Measurements from ENCODE around the gene MTMR8. TPM values are rescaled to one million over a fixed set of nuclear protein-coding genes. Genes with fewer than 3 reads are reported as not detected.

The MTMR8 gene
- total RNA-seq, 1 experiment from 2014 or later = 1.6 TPM

DNA sequence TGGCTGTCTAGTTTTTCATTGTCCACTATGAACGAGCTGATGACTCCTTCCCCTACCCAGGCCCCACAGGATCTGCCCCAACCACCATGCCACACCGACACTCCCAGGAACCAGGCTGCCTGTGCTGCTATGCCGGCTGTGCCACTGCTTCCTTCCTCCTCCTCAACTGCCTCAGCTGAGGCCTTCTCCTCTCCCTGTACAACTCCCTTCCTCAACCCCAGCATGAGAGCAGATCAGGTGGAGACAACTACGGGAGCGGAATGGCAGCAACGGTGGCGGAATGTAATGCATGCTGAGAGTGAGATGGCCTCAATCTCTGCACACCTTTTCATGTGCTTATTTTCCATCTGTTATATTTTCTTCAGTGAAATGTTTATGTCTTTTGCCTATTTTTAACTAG lies 88.5 kb downstream of the MTMR8 start:
- DNase-seq (ENCODE audit: low spot score) = no peak

DNA sequence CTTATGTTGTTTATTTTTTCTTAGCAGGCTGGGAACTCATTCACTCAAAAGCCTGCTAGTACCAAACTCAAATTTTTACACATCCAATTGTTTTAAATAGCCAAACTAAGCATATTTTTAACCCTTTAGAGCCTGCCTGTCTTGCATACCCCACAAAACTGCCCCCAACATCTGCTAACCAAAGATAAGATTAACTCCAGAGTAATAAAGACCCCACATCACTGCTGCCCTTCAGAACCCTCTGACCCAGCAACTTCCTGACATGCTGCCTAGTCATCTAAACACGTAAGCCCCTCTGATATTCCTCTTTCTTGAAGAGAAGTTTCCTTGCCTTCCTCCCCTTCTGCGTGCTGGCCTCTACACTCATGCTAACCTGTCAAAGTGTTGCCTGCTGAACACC lies 104.1 kb downstream of the MTMR8 start:
- no peak for DNase-seq (ENCODE audit: low spot score)

DNA sequence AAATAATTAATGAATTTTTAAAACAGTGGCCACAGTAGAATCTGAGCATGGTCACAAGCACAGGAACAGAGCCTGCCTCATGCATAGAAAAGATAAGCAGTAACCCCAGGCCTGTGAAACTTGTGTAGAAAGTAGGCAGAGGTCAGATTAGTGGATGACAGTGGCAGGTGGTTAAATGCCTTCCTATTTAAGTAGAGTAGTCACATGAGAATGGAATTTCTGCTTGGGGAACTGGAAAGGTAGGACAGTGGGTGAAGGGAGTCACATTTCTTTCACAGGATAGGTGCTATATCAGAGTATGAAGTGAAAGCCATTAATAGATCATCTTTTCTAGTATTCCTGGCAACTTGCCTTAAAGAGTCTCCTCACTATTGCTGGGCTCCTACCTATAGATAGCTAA lies 130.0 kb downstream of the MTMR8 start:
- no peak for DNase-seq (ENCODE audit: low spot score)

DNA sequence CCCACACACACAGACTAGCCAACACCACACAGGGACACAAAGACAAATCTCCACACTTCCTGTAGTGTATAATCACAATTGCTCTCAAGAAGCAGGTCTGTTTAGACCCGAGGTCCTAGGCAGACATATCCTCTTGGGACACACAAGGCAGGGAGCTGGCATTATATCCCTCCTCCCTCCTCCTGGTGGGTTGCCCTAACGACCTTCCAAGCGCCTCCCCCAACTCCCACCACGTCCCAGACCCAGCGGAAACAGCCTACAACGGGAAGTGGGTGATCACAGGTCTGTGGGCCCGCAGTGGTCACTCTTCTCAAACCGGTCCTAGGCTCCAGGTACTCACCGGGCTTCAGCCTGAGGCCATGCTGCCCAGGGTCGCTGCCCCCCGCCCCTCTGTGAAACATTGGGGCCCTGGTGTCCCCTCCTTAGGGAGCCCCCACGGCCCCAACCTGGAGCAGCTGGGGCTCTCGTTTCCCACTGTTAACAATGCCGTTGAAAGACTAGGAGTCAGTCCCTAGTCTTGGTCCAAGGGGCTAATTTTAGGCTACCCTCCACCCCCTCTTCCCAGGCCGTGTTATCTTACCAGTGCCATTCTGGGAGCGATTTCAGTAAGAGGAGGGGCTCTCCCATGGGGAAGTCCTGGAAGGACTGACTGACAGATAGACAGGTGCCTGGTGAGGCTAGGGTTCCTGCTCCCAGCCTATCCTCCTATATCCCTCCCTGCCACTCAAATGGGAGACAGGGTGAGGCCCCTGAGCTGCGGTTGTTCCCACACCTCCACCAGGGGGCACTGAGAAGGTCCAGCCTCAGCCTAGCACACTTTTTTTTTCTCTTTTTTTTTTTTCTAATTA lies 164.9 kb downstream of the MTMR8 start, which contains the start of gene ASB12:
Gene ASB12, minus strand, starts transcription at position 485 of the 848 bp plus-strand sequence. CDS start 4,957 bp downstream, outside the sequence.
- DNase-seq (ENCODE audit: low spot score) = no peak

DNA sequence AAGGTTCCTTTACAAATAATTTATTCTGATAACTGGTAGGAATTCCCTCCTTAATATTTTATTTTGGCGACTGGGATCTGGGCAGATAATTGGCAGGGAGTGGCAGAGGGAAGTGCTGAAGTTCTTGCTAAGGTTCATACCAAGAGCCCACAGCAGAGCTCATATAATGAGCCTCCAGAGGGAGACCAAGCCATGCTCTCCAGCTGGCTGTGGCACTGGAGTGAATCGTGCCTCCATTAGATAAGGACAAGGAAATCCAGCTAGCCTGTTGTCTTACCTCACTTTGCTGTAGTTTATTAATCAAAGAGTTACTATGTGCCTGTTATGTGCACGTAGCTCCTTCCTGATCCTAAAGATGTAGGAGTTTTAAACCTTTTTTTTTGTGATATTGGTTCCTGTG lies 166.1 kb downstream of the MTMR8 start:
- no peak for DNase-seq (ENCODE audit: low spot score)

Other genes starting within 250 kb of the MTMR8 start
- gene AMER1, start 189.7 kb downstream of the MTMR8 start, total RNA-seq (2014; rRNA removed; shearing (Covaris generic)) = 3.4 and 4.9 TPM in 2 replicates
- not detected in 2 replicates for gene ASB12, start 164.8 kb downstream of the MTMR8 start, total RNA-seq (2014; rRNA removed; shearing (Covaris generic))

Measured in H4 (cell line).